HepG2 (cell line): Measurements from ENCODE around the gene SMYD1. TPM values are rescaled to one million over a fixed set of nuclear protein-coding genes. Genes with fewer than 3 reads are reported as not detected.

Experiments used
- AGO2 ChIP-seq: fragments of 200-400 bp; formaldehyde crosslinking; optimal IDR thresholded peaks from 2 replicates; pipeline ENCODE3; 2017; ENCODE audit warnings: mild to moderate bottlenecking, low read depth, low read length, moderate library complexity
- ARNT2 ChIP-seq: sonication (generic); formaldehyde crosslinking; IDR thresholded peaks from 2 replicates; pipeline ENCODE4 v1.8.0; 2022; ENCODE audit warnings: mild to moderate bottlenecking, low read depth, missing genetic modification reagents, moderate library complexity
- ATF7 ChIP-seq, 2 experiments: fragments of 450-650 bp in 1 of 2; sonication (generic) in 1 of 2; formaldehyde crosslinking in 1 of 2; IDR thresholded peaks; 2 replicates each; pipeline versions ENCODE4 v1.4.0 to v1.6.1; 2016 to 2020; ENCODE audit warnings: antibody characterized with exemption in 1 of 2, mild to moderate bottlenecking in 1 of 2, missing genetic modification reagents in 1 of 2
- GATA4 ChIP-seq: sonication (generic); IDR thresholded peaks from 2 replicates; pipeline ENCODE4 v1.6.1; 2016; ENCODE audit warnings: antibody characterized with exemption, low read depth, borderline replicate concordance
- NBN ChIP-seq: fragments of 450-650 bp; conservative IDR thresholded peaks from 2 replicates; pipeline ENCODE4 v1.6.1; 2017
- NFE2L1 ChIP-seq: sonication (generic); formaldehyde crosslinking; IDR thresholded peaks from 2 replicates; pipeline ENCODE4 v1.4.0; 2020; ENCODE audit warnings: missing genetic modification reagents, mild to moderate bottlenecking, borderline replicate concordance
- NR2F6 ChIP-seq, 2 experiments: IDR thresholded peaks; 2 replicates each; pipeline ENCODE4 v1.6.1; 2016; ENCODE audit warnings: antibody characterized with exemption in 1 of 2, mild to moderate bottlenecking in 1 of 2
- PHB2 ChIP-seq: fragments of 450-650 bp; IDR thresholded peaks from 2 replicates; pipeline ENCODE4 v1.6.1; 2018; ENCODE audit not compliant: partially characterized antibody
- PITX1 ChIP-seq: sonication (generic); formaldehyde crosslinking; IDR thresholded peaks from 2 replicates; pipeline ENCODE4 v1.5.1; 2020; ENCODE audit warnings: mild to moderate bottlenecking, missing genetic modification reagents
- PRPF4 ChIP-seq: fragments of 200-400 bp; formaldehyde crosslinking; IDR thresholded peaks from 2 replicates; pipeline ENCODE4 v1.6.1; 2016; ENCODE audit warnings: low read length, low read depth; ENCODE audit not compliant: poor library complexity, severe bottlenecking
- SALL2 ChIP-seq: sonication (generic); formaldehyde crosslinking; IDR thresholded peaks from 2 replicates; pipeline ENCODE4 v1.8.1; 2023; ENCODE audit warnings: mild to moderate bottlenecking, missing genetic modification reagents, inconsistent platforms
- SP5 ChIP-seq: IDR thresholded peaks from 2 replicates; pipeline ENCODE4 v1.6.1; 2016; ENCODE audit warnings: low read depth, borderline replicate concordance
- WIZ ChIP-seq: sonication (generic); formaldehyde crosslinking; IDR thresholded peaks from 2 replicates; pipeline ENCODE4 v1.5.1; 2020; ENCODE audit warnings: mild to moderate bottlenecking, missing genetic modification reagents
- ZBTB1 ChIP-seq: sonication (generic); formaldehyde crosslinking; IDR thresholded peaks from 2 replicates; pipeline ENCODE4 v1.4.0; 2020; ENCODE audit warnings: missing genetic modification reagents, borderline replicate concordance
- ZFAT ChIP-seq: sonication (generic); formaldehyde crosslinking; conservative IDR thresholded peaks from 2 replicates; pipeline ENCODE4 v1.8.1; 2023; ENCODE audit warnings: missing genetic modification reagents, inconsistent platforms
- ZNF619 ChIP-seq: sonication (generic); formaldehyde crosslinking; IDR thresholded peaks from 2 replicates; pipeline ENCODE4 v1.4.0; 2020; ENCODE audit warnings: mild to moderate bottlenecking, missing genetic modification reagents
- ZNF75D ChIP-seq: sonication (generic); formaldehyde crosslinking; IDR thresholded peaks from 2 replicates; pipeline ENCODE4 v1.8.1; 2023; ENCODE audit warnings: missing genetic modification reagents, mild to moderate bottlenecking, borderline replicate concordance
- ZZZ3 ChIP-seq: sonication (generic); formaldehyde crosslinking; IDR thresholded peaks from 2 replicates; pipeline ENCODE4 v1.4.0; 2020; ENCODE audit warnings: missing genetic modification reagents, mild to moderate bottlenecking, borderline replicate concordance
- polyA plus RNA-seq, 8 experiments: library from polyadenylated mRNA; depleted of rRNA in 3 of 8; stranded (reverse) in 7 of 8; unstranded in 1 of 8; fragments of >200 nt; fragmentation: Illumina TruSeq in 4 of 8; extraction: Trizol in 4 of 8; gene quantifications; 2 replicates each; pipeline versions ENCODE4 v1.2.1 to v1.2.3, GENCODE V29; 2011 to 2016; ENCODE audit warnings: low read depth in 4 of 8, missing spikeins in 1 of 8, mixed read lengths in 1 of 8; ENCODE audit not compliant: insufficient read depth in 1 of 8
- total RNA-seq, 5 experiments: library from RNA; depleted of rRNA; stranded (reverse); fragments of >200 nt; fragmentation: Illumina TruSeq; extraction: Trizol; gene quantifications; 2 replicates each; pipeline ENCODE4 v1.2.3, GENCODE V29; 2016; ENCODE audit warnings: low read depth in 1 of 5
- TF ChIP-seq, protein P1 (sequence below): sonication (generic); formaldehyde crosslinking; IDR thresholded peaks from 2 replicates; pipeline ENCODE4; 2020; ENCODE audit warnings: missing genetic modification reagents, mild to moderate bottlenecking, borderline replicate concordance
- TF ChIP-seq, protein P2 (sequence below): sonication (generic); formaldehyde crosslinking; IDR thresholded peaks from 2 replicates; pipeline ENCODE4 v1.4.0; 2020; ENCODE audit warnings: missing genetic modification reagents, borderline replicate concordance
- TF ChIP-seq, protein P3 (sequence below): sonication (generic); formaldehyde crosslinking; IDR thresholded peaks from 2 replicates; pipeline ENCODE4 v1.9.0; 2022; ENCODE audit warnings: low read depth, missing genetic modification reagents

Gene SMYD1
- total and polyA plus RNA-seq, 2 of the 13 experiments (the other 11 are each of a cell fraction or from before 2014, with no cell fraction given): not detected

GRCh38 chr2:88128654-88129312 lies 61.2 kb downstream of the SMYD1 start (continued):
- TF ChIP-seq NR2F6 (IDR thresholded peaks at IDR 0.05) (no peak; the same call in 1 of the 2 replicates), NR2F6 (CRISPR knock-in tag; IDR thresholded peaks at IDR 0.05) (no peak), PHB2 (no peak), NFE2L1 (no peak), SALL2 (no peak), ZZZ3 (no peak), ZNF75D (CRISPR knock-in tag) (no peak), AGO2 (no peak), SP5 (CRISPR knock-in tag) (no peak), ZBTB1 (no peak), PITX1 (CRISPR knock-in tag) (no peak), ZFAT (CRISPR knock-in tag) (no peak), ARNT2 (CRISPR knock-in tag) (peak; percentile 31; the same call in 1 of the 2 replicates), GATA4 (peak; percentile 64; the same call in 1 of the 2 replicates), WIZ (CRISPR knock-in tag) (0 out of 2 replicates have a peak, but pooled peaks have one; percentile 69), ATF7 (IDR thresholded peaks at IDR 0.05) (0 out of 2 replicates have a peak, but pooled peaks have one; percentile 1), ATF7 (CRISPR knock-in tag; IDR thresholded peaks at IDR 0.05) (no peak), PRPF4 (no peak), ZNF619 (peak; percentile 65; the same call in 1 of the 2 replicates), NBN (no peak)
- TF ChIP-seq, protein P1, sequence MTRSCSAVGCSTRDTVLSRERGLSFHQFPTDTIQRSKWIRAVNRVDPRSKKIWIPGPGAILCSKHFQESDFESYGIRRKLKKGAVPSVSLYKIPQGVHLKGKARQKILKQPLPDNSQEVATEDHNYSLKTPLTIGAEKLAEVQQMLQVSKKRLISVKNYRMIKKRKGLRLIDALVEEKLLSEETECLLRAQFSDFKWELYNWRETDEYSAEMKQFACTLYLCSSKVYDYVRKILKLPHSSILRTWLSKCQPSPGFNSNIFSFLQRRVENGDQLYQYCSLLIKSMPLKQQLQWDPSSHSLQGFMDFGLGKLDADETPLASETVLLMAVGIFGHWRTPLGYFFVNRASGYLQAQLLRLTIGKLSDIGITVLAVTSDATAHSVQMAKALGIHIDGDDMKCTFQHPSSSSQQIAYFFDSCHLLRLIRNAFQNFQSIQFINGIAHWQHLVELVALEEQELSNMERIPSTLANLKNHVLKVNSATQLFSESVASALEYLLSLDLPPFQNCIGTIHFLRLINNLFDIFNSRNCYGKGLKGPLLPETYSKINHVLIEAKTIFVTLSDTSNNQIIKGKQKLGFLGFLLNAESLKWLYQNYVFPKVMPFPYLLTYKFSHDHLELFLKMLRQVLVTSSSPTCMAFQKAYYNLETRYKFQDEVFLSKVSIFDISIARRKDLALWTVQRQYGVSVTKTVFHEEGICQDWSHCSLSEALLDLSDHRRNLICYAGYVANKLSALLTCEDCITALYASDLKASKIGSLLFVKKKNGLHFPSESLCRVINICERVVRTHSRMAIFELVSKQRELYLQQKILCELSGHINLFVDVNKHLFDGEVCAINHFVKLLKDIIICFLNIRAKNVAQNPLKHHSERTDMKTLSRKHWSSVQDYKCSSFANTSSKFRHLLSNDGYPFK (CRISPR knock-in tag): no peak
- TF ChIP-seq, protein P2, sequence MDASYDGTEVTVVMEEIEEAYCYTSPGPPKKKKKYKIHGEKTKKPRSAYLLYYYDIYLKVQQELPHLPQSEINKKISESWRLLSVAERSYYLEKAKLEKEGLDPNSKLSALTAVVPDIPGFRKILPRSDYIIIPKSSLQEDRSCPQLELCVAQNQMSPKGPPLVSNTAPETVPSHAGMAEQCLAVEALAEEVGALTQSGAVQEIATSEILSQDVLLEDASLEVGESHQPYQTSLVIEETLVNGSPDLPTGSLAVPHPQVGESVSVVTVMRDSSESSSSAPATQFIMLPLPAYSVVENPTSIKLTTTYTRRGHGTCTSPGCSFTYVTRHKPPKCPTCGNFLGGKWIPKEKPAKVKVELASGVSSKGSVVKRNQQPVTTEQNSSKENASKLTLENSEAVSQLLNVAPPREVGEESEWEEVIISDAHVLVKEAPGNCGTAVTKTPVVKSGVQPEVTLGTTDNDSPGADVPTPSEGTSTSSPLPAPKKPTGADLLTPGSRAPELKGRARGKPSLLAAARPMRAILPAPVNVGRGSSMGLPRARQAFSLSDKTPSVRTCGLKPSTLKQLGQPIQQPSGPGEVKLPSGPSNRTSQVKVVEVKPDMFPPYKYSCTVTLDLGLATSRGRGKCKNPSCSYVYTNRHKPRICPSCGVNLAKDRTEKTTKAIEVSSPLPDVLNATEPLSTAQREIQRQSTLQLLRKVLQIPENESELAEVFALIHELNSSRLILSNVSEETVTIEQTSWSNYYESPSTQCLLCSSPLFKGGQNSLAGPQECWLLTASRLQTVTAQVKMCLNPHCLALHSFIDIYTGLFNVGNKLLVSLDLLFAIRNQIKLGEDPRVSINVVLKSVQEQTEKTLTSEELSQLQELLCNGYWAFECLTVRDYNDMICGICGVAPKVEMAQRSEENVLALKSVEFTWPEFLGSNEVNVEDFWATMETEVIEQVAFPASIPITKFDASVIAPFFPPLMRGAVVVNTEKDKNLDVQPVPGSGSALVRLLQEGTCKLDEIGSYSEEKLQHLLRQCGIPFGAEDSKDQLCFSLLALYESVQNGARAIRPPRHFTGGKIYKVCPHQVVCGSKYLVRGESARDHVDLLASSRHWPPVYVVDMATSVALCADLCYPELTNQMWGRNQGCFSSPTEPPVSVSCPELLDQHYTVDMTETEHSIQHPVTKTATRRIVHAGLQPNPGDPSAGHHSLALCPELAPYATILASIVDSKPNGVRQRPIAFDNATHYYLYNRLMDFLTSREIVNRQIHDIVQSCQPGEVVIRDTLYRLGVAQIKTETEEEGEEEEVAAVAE (CRISPR knock-in tag): no peak
- TF ChIP-seq, protein P3, sequence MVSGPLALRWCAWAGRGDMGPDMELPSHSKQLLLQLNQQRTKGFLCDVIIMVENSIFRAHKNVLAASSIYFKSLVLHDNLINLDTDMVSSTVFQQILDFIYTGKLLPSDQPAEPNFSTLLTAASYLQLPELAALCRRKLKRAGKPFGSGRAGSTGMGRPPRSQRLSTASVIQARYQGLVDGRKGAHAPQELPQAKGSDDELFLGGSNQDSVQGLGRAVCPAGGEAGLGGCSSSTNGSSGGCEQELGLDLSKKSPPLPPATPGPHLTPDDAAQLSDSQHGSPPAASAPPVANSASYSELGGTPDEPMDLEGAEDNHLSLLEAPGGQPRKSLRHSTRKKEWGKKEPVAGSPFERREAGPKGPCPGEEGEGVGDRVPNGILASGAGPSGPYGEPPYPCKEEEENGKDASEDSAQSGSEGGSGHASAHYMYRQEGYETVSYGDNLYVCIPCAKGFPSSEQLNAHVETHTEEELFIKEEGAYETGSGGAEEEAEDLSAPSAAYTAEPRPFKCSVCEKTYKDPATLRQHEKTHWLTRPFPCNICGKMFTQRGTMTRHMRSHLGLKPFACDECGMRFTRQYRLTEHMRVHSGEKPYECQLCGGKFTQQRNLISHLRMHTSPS: no peak
